Right renal pelvis (tissue), 4 donors: Measurements from ENCODE around the gene SGIP1. TPM values are rescaled to one million over a fixed set of nuclear protein-coding genes. Genes with fewer than 3 reads are reported as not detected.
"Not testable (repeated sequence)": the region's sequence is repeated elsewhere in the genome, so short reads cannot be mapped to it uniquely, and the experiment has no call there.

Experiments used
- DNase-seq, 4 donors: peaks; one replicate each; pipeline ENCODE4 v3.0.0-alpha.2; 2013; ENCODE audit warnings: low read depth in 4 of 4, low spot score in 3 of 4, missing footprints in 1 of 4
- polyA plus RNA-seq, 4 donors: library from polyadenylated mRNA; unstranded; fragments of 120-200 nt; gene quantifications; one replicate each; pipeline ENCODE4 v1.2.1, GENCODE V29; 2013; ENCODE audit not compliant: insufficient read length in 4 of 4

SGIP1 gene
- polyA plus RNA-seq, 4 donors: 12.8 to 16.4 (median 15.4) TPM

GRCh38 chr1:66758241-66758755, 224.3 kb downstream of the SGIP1 start:
- DNase-seq: no peak

DNA sequence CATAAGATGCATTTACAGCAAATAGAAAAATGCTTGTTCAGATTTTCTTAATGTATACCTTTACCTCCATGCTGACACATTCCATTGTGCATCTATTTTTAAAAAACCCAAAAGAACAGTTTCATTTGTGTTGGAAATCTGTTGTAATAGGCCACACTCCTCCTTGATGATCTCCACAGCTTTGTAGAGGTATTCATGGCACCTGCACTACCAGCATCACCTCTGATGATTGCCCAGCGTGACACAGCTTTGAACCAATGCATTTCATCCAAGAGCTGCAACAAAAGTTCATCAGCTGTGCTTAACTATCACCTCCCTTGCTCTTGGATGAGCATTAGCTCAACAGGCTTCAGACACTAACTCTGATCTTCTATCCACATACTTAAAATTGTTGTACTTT, 226.6 kb downstream of the SGIP1 start:
- DNase-seq: no peak

DNA sequence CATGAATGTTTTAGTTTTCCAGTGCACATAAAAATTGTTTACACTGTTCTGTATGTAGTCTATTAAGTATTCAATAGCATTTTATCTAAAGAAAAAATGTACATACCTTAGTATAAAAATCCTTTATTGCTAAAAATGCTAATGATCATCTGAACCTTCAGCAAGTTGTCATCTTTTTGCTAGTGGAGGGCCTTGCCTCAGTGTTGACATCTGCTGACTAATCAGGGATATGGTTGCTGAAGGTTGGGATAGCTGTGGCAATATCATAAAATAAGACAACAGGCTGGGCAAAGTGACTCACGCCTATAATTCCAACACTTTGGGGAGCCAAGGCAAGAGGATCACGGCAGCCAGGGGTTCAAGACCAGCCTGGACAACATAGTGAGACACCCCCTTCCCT, 227.3 kb downstream of the SGIP1 start:
- no peak for DNase-seq

- peak in 2 of 4 donors; percentile 32 to 40 for DNase-seq
Measured at GRCh38 chr1:66764994-66765578, 231.1 kb downstream of the SGIP1 start.

DNA sequence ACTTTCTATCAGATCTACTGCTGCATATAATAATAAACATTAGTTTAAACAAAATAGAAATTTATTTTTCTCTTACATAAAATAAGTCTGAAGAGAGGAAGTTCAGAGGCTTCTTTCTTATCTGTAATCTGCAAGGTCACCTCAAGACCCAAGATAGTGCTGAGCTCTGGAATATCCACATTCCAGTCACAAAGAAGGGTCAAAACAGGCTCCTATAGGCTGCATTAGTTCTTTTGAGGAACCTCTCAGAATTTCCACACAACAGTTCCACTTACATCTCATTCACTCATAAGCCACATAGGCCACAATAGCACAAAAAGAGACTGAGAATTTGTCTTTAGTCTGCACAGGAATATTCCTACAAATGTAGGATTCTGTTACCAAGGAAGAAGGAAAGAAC, 233.7 kb downstream of the SGIP1 start:
- DNase-seq: no peak

- DNase-seq: no peak
Measured at GRCh38 chr1:66768965-66769364, 235.0 kb downstream of the SGIP1 start.

GRCh38 chr1:66769512-66770229, 235.7 kb downstream of the SGIP1 start:
- DNase-seq: no peak

DNA sequence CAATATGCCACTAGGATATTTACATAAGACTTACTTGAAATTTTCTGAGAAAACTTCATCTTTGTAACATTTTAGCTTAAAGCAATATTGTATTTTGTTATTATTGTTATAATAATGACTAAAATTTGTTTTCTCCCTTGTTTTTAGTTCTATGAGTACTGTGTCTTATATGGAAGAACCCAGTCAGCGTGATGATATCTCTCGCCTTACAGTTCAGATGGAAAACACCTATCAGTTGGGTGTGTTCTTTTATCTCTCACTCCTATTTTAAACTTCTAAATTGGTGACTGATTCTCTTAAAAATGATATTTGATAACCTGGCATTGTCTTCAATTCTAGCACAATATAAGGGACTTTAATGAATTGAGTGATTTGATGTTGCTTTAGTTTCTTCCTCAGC, 236.3 kb downstream of the SGIP1 start:
- no peak for DNase-seq

- DNase-seq: no peak
Measured at GRCh38 chr1:66770694-66771093, 236.7 kb downstream of the SGIP1 start.

- DNase-seq: no peak
Measured at GRCh38 chr1:66773227-66773626, 239.3 kb downstream of the SGIP1 start.

GRCh38 chr1:66774438-66774837, 240.5 kb downstream of the SGIP1 start:
- no peak for DNase-seq

DNA sequence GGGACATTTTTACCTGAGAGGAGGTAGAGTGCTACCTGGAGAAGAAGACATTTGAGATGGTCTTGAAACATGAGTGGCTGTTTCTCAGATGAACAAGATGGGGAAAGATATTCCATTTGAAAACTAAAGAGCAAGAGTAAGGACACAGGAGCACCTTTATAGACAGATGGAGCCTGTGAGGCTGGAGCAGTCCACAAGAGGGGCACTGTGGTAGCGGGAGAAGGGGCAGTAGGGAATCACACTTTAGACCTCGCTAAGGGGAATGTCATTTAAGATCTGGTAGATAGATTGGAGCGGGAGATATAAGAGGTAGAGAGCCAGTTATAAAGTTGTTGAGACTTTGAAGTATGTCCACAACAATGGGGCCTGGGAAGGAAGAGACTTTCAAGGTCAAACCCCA, 241.7 kb downstream of the SGIP1 start:
- DNase-seq: no peak

DNA sequence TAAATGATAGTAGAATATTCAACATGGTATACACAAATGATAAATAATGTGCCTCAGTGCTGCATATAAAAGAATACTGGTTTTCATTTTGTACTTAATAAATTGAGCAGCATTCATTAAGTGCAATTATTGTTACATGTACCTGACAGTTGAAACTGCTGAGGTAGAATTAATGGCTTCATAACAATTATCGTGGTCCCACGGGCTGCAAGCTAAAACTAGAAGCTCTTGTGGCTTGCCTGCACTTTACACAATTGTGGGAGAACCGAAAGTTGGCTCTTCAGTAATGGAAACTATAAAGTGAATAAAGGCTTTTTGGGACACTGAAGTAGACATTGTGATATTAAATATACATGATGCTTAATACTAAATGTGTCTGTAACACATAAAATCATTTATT, 243.9 kb downstream of the SGIP1 start:
- no peak for DNase-seq

DNA sequence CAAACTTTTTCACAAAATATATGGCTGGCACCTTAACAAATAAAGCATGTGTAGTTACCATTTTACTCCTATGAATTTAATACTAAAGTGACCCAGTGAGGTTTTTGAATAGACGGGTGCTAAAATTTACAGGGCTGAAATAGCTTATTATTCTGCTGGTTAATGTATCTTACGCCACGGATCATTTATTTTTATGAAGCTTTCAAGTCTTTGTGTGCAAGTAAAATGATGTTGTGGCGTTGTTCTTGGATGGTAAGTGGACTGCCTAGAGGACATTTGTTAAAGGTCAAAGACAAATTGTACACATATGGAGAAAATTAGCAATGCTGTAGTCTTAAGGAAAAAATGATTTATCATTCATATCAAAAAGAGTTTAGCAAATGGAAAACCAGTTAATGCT, 244.3 kb downstream of the SGIP1 start:
- DNase-seq: peak in 1 of 4 donors; percentile 5

GRCh38 chr1:66778969-66779368, 245.0 kb downstream of the SGIP1 start:
- DNase-seq: no peak

- no peak for DNase-seq
Measured at GRCh38 chr1:66779475-66780078, 245.6 kb downstream of the SGIP1 start.

GRCh38 chr1:66785800-66786199, 251.8 kb downstream of the SGIP1 start:
- DNase-seq: not testable (repeated sequence)

- DNase-seq: no peak
Measured at GRCh38 chr1:66787641-66788040, 253.7 kb downstream of the SGIP1 start.

DNA sequence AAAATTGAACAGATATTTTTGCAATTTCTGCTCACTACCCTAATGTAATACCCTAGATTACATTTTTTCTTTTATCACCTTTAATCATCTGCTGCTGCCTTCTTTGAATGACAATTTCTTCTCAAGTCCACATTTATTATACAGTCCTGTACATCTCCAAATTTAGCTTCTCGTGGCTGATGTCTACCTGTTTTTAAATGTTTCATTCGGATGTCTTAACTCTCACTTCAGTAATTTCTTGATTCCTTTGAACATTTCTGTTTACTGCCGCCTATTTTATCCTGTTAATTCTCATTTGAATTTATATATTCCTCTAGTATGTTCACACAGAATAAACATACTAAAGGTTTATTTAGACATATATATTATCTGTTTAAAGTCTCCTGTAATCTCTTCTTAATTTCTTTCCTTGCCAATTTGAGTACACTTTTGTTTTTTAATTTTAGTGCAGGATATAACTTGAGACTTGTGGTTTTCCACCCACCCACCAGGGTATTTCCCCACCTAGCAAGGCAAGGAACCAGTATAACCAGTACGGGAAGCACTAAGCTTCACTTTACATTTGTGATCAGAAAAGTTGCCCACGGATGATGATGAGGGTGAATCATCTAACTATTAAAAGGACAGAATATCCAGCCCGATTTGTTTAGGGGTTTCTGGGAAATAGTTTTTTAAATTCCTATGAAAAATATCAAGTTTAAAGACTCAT, 254.4 kb downstream of the SGIP1 start:
- DNase-seq: no peak

- no peak for DNase-seq
Measured at GRCh38 chr1:66791621-66792610, 258.0 kb downstream of the SGIP1 start.
